Left lung (tissue), 10 donors: Measurements from ENCODE around the gene SLC38A6. TPM values are rescaled to one million over a fixed set of nuclear protein-coding genes. Genes with fewer than 3 reads are reported as not detected.
A peak's percentile ranks its signal among the peaks of the same experiment; 100 is the strongest.

Source experiments
- ATAC-seq: fragments of 200-7000 bp; cut with Tn5 transposase; one replicate; pipeline ENCODE4 v1.9.1; 2020; ENCODE audit warnings: moderate library complexity
- DNase-seq, 4 donors: peaks; one replicate each; pipeline ENCODE4 v3.0.0-alpha.2; 2013 to 2020
- H3K27ac ChIP-seq, 2 donors: fragments of 200-600 bp; sonication (generic) in 1 of 2; one replicate each; pipeline versions ENCODE4 v1.5.0 to v1.8.0; 2020 to 2021
- H3K27me3 ChIP-seq, 2 donors: fragments of 200-600 bp; sonication (generic) in 1 of 2; one replicate each; pipeline versions ENCODE4 v1.5.0 to v1.8.0; 2020 to 2021
- H3K36me3 ChIP-seq, 2 donors: fragments of 200-600 bp; sonication (generic) in 1 of 2; one replicate each; pipeline versions ENCODE4 v1.5.0 to v1.8.0; 2020 to 2021
- H3K4me1 ChIP-seq, 2 donors: fragments of 200-600 bp; one replicate each; pipeline ENCODE4 v1.8.0; 2021
- H3K4me3 ChIP-seq, 2 donors: fragments of 200-600 bp; sonication (generic) in 1 of 2; one replicate each; pipeline versions ENCODE4 v1.5.0 to v1.8.0; 2020 to 2021; ENCODE audit warnings: mild to moderate bottlenecking in 1 of 2
- H3K9me3 ChIP-seq, 2 donors: fragments of 200-600 bp; sonication (generic) in 1 of 2; one replicate each; pipeline versions ENCODE4 v1.5.0 to v1.8.0; 2020 to 2021
- intact Hi-C, 2 donors: fragments of 100-400 bp; cut with DNase I; formaldehyde crosslinking; loops; one replicate each; pipeline versions ENCODE4 v1.11.2 to v1.14.2; 2022
- polyA plus RNA-seq, 6 donors: library from polyadenylated mRNA; unstranded; fragments of 120-200 nt; gene quantifications; one replicate each; pipeline ENCODE4 v1.2.1, GENCODE V29; 2013; ENCODE audit not compliant: insufficient read length in 6 of 6
- total RNA-seq, 2 donors: library from RNA; stranded (reverse); fragmentation: NEBNext Ultra II Directional; extraction: Animal tissue kit (Norgen Biotek cat#: 25700); gene quantifications; one replicate each; pipeline ENCODE4 v1.2.1, GENCODE V29; 2021
- TF ChIP-seq, protein P1 (sequence below), 2 donors: fragments of 200-600 bp; sonication (generic) in 1 of 2; IDR thresholded peaks; one replicate each; pipeline versions ENCODE4 v1.5.0 to v1.8.0; 2021; ENCODE audit warnings: antibody characterized with exemption in 2 of 2
- donor health status: DM: no; HTN: yes; CAD: no.
- donor health status: DM: no; HTN: no; CAD: no.

SLC38A6 gene
- total and polyA plus RNA-seq, 8 donors = 22.4 to 35.2 (median 27.6) TPM

GRCh38 chr14:61051051-61051450, 70.0 kb downstream of the SLC38A6 start:
- Histone ChIP-seq H3K9me3 (peaks cover 0 to 3% of the 10 kb centered on the region in 2 donors), H3K4me3 (no peak overlapping the region), H3K4me1 (no peaks in the 10 kb centered on the region), H3K27ac (no peak overlapping the region), H3K36me3 (no peaks in the 10 kb centered on the region), H3K27me3 (no peaks in the 10 kb centered on the region)
- TF ChIP-seq, protein P1, sequence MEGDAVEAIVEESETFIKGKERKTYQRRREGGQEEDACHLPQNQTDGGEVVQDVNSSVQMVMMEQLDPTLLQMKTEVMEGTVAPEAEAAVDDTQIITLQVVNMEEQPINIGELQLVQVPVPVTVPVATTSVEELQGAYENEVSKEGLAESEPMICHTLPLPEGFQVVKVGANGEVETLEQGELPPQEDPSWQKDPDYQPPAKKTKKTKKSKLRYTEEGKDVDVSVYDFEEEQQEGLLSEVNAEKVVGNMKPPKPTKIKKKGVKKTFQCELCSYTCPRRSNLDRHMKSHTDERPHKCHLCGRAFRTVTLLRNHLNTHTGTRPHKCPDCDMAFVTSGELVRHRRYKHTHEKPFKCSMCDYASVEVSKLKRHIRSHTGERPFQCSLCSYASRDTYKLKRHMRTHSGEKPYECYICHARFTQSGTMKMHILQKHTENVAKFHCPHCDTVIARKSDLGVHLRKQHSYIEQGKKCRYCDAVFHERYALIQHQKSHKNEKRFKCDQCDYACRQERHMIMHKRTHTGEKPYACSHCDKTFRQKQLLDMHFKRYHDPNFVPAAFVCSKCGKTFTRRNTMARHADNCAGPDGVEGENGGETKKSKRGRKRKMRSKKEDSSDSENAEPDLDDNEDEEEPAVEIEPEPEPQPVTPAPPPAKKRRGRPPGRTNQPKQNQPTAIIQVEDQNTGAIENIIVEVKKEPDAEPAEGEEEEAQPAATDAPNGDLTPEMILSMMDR (IDR thresholded peaks at IDR 0.05) = no peak
- intact Hi-C loops = no loop called here
- peak; percentile 63 for ATAC-seq
- peak in 3 of 4 donors; percentile 42 to 81 (median 48) for DNase-seq

DNA sequence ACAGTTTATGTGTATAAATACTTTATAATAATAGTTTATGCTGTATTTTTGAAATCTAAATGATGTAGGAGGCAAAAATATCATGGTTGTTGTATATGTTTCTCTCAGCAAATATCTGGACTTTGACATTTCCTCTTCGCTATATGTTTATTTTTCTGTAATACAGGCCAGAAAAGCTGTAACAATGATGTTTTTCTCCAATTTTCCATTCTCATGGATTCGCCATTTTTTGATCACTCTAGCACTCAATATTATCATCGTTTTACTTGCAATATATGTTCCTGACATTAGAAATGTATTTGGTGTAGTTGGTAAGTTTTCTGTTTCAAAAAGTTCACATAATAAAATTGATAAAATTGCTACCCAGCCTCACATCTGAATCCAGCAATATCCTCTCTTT, 70.6 kb downstream of the SLC38A6 start:
- Histone ChIP-seq H3K27me3 (no peaks in the 10 kb centered on the region), H3K4me1 (no peaks in the 10 kb centered on the region), H3K9me3 (peaks cover 0 to 3% of the 10 kb centered on the region in 2 donors), H3K27ac (no peak overlapping the region), H3K36me3 (no peaks in the 10 kb centered on the region), H3K4me3 (no peak overlapping the region)
- ATAC-seq (no peak), DNase-seq (no peak)
- intact Hi-C loops = no loop called here
- TF ChIP-seq, protein P1 (IDR thresholded peaks at IDR 0.05) = no peak

GRCh38 chr14:61063461-61063860, 82.4 kb downstream of the SLC38A6 start:
- Histone ChIP-seq H3K36me3 (no peaks in the 10 kb centered on the region), H3K4me1 (no peaks in the 10 kb centered on the region), H3K9me3 (no peaks in the 10 kb centered on the region), H3K4me3 (no peak overlapping the region), H3K27ac (no peak overlapping the region), H3K27me3 (no peaks in the 10 kb centered on the region)
- no peak for DNase-seq
- intact Hi-C loops = no loop called here
- no peak for ATAC-seq
- TF ChIP-seq, protein P1 (IDR thresholded peaks at IDR 0.05) = no peak

DNA sequence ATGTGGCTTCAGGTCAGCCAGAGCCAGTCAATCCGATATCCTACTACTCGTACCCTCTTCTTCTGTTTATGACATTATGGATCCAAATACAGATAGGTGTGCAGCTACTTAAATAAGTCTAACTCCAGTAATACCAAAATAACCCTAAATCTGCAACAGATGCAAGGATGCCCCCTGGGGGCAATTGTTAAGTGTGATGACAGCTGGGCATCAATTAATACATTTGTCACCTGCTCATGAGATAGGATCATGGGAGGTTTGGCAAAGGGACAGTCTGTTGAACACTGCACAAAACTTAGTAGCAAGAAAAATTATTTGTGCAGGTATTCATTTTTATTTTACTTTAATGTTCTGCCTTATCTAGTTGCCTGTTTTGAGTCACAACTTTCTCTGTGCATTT, 83.2 kb downstream of the SLC38A6 start:
- no peak for DNase-seq
- H3K27me3 ChIP-seq = no peaks in the 10 kb centered on the region
- TF ChIP-seq, protein P1 (IDR thresholded peaks at IDR 0.05) = no peak
- no peak overlapping the region for H3K27ac ChIP-seq
- no peaks in the 10 kb centered on the region for H3K4me1 ChIP-seq
- no peaks in the 10 kb centered on the region for H3K36me3 ChIP-seq
- H3K4me3 ChIP-seq = no peak overlapping the region
- intact Hi-C loops = no loop called here
- no peaks in the 10 kb centered on the region for H3K9me3 ChIP-seq
- no peak for ATAC-seq

DNA sequence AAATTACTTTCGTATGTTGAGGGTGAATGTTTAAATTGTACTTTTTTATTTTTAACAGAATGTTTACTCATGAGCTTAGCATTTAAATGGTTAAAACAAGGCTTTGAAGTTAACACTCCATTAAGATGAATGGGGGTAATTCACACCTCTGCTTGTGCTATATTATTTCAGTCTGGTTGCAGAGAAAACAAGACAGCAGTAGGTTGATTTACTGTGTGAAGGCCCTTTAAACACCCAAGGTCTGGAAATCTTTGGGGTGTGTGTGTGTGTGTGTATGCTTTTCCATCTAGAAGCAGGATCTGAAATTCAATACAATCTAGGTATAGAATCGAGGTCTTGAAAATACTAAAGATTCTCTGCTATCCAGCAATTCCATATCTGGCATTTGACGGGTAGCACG, 83.8 kb downstream of the SLC38A6 start:
- Histone ChIP-seq H3K4me3 (no peak overlapping the region), H3K4me1 (no peaks in the 10 kb centered on the region), H3K27ac (no peak overlapping the region), H3K9me3 (no peaks in the 10 kb centered on the region), H3K36me3 (no peaks in the 10 kb centered on the region), H3K27me3 (no peaks in the 10 kb centered on the region)
- intact Hi-C loops = no loop called here
- ATAC-seq (no peak), DNase-seq (no peak)
- TF ChIP-seq, protein P1 (IDR thresholded peaks at IDR 0.05) = no peak
